PFSK-1 (cell line): Measurements from ENCODE around the gene RAB31.
A peak's percentile ranks its signal among the peaks of the same experiment; 100 is the strongest.

Experiments used
- FOXP2 ChIP-seq: optimal IDR thresholded peaks from 2 replicates; pipeline ENCODE3; 2011; ENCODE audit warnings: borderline replicate concordance, control low read depth, inconsistent platforms; ENCODE audit not compliant: insufficient read depth; ENCODE audit errors: extremely low read length, extremely low read depth
- POLR2AphosphoS5 ChIP-seq: IDR thresholded peaks from 2 replicates; pipeline ENCODE4 v1.6.1; 2012; ENCODE audit warnings: low read depth, mild to moderate bottlenecking, control low read depth, low read length, moderate library complexity
- SIN3A ChIP-seq: IDR thresholded peaks from 2 replicates; pipeline ENCODE4 v1.6.1; 2012; ENCODE audit warnings: mild to moderate bottlenecking, low read length, moderate library complexity, borderline replicate concordance; ENCODE audit not compliant: insufficient read depth
- TAF1 ChIP-seq: IDR thresholded peaks from 2 replicates; pipeline ENCODE4 v1.6.1; 2012; ENCODE audit warnings: low read length, control low read depth, borderline replicate concordance; ENCODE audit not compliant: insufficient read depth
- TF ChIP-seq, protein P1 (sequence below), 2 experiments: IDR thresholded peaks; 2 replicates each; pipeline versions ENCODE4 v1.6.1 to v1.8.0; 2011 to 2012; ENCODE audit warnings: low read depth in 2 of 2, low read length in 2 of 2, control low read depth in 1 of 2, inconsistent platforms in 1 of 2, mild to moderate bottlenecking in 1 of 2, moderate library complexity in 1 of 2; ENCODE audit not compliant: insufficient read depth in 1 of 2

RAB31 gene

GRCh38 chr18:9742524-9743131 is 34.5 kb downstream of the RAB31 start:
- no peak for TF ChIP-seq POLR2AphosphoS5
- no peak for TF ChIP-seq TAF1
- TF ChIP-seq FOXP2 = no peak
- 0 out of 2 replicates have a peak, but pooled peaks have one; percentile 21 for TF ChIP-seq SIN3A

GRCh38 chr18:9743200-9744016 is 35.3 kb downstream of the RAB31 start:
- TF ChIP-seq, protein P1, sequence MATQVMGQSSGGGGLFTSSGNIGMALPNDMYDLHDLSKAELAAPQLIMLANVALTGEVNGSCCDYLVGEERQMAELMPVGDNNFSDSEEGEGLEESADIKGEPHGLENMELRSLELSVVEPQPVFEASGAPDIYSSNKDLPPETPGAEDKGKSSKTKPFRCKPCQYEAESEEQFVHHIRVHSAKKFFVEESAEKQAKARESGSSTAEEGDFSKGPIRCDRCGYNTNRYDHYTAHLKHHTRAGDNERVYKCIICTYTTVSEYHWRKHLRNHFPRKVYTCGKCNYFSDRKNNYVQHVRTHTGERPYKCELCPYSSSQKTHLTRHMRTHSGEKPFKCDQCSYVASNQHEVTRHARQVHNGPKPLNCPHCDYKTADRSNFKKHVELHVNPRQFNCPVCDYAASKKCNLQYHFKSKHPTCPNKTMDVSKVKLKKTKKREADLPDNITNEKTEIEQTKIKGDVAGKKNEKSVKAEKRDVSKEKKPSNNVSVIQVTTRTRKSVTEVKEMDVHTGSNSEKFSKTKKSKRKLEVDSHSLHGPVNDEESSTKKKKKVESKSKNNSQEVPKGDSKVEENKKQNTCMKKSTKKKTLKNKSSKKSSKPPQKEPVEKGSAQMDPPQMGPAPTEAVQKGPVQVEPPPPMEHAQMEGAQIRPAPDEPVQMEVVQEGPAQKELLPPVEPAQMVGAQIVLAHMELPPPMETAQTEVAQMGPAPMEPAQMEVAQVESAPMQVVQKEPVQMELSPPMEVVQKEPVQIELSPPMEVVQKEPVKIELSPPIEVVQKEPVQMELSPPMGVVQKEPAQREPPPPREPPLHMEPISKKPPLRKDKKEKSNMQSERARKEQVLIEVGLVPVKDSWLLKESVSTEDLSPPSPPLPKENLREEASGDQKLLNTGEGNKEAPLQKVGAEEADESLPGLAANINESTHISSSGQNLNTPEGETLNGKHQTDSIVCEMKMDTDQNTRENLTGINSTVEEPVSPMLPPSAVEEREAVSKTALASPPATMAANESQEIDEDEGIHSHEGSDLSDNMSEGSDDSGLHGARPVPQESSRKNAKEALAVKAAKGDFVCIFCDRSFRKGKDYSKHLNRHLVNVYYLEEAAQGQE (IDR thresholded peaks at IDR 0.05; ENCODE audit: insufficient read depth in 1 of 2, low read depth in 2 of 2, low read length in 2 of 2) = peak in 1 of 2 experiments; percentile 31; a peak in 1 of 4 replicates
- TF ChIP-seq TAF1 = no peak
- no peak for TF ChIP-seq POLR2AphosphoS5
- TF ChIP-seq SIN3A = peak; percentile 26; the same call in 1 of the 2 replicates
- peak; percentile 97 for TF ChIP-seq FOXP2

GRCh38 chr18:9746958-9747357 is 38.9 kb downstream of the RAB31 start:
- TF ChIP-seq TAF1 (no peak), FOXP2 (no peak), POLR2AphosphoS5 (no peak), SIN3A (no peak)
- TF ChIP-seq, protein P1 (IDR thresholded peaks at IDR 0.05; ENCODE audit: insufficient read depth in 1 of 2, low read depth in 2 of 2, low read length in 2 of 2) = no peak

- no peak for TF ChIP-seq FOXP2
- TF ChIP-seq, protein P1 (IDR thresholded peaks at IDR 0.05; ENCODE audit: insufficient read depth in 1 of 2, low read depth in 2 of 2, low read length in 2 of 2) = no peak
- no peak for TF ChIP-seq TAF1
- TF ChIP-seq SIN3A = no peak
- no peak for TF ChIP-seq POLR2AphosphoS5
Measured at GRCh38 chr18:9749611-9750010, 41.5 kb downstream of the RAB31 start.

DNA sequence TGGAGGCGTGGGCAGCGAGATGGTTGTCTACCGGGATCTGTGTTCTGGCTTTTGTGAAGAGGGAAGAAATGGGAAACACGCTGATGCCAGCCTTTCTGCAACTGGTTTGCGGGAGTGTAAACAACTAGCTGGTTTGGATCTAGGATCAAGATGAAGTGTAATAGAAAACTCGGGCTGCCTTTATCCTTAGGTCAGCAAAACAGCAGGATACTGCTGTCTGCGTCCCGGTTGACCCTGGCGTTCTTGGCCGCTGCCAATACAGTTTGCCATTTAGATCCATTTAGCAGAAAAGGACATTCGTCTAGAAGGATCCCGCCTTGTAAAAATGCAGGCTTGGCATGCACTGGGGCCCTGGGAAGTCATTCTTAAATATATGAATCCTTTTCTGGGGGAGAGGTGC is 42.0 kb downstream of the RAB31 start:
- TF ChIP-seq, protein P1 (IDR thresholded peaks at IDR 0.05; ENCODE audit: insufficient read depth in 1 of 2, low read depth in 2 of 2, low read length in 2 of 2) = no peak
- TF ChIP-seq FOXP2 (no peak), POLR2AphosphoS5 (no peak), SIN3A (no peak), TAF1 (no peak)
